ENCODE data around the gene SMIM35. TPM values are rescaled to one million over a fixed set of nuclear protein-coding genes. Genes with fewer than 3 reads are reported as not detected.

SMIM35 gene
- total and polyA plus RNA-seq, 2 donors (not counting 3 experiments of a cell fraction or from before 2014, with no cell fraction given) = not detected

DNA sequence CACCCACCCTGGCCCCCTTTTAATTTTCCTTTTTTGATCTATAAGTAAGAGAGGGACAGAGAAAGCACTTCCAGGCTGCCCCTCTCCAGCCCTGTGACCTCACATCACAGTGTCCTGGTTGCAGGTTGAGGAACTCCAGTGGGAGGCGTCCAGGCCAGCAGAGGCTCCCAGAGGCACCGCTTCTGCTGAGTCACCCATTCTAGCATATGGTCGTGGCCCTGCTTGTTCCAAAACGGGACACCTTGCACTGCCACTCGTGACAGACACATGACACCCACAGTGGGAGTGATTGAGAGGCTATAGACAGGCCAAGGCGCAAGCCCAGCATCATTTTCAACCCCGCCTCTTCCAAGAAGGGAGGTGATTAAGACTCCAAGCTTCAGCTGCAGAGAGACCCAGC lies 25.9 kb downstream of the SMIM35 start:
- intact Hi-C loops (cut with micrococcal nuclease) (loop anchor here (10.0 kb wide), 1 partner anchor 56 kb away; no protein-coding TSS in a partner anchor), dilution Hi-C loops (cut with MboI; ENCODE audit: extremely low pct_ligation_motif_present, low sequenced_read_pairs) (no loop called here)
- Histone ChIP-seq H3K9me1 (replicated peaks; ENCODE audit: control insufficient read depth, extremely low read depth, insufficient read depth, low read length) (no peaks in the 10 kb centered on the region), H3K4me1 (ENCODE audit: control insufficient read depth, extremely low read depth, insufficient read depth, low read length) (no peaks in the 10 kb centered on the region), H3K4me3 (replicated peaks in 1 of 3; ENCODE audit: insufficient read depth in 1 of 3, low read depth in 1 of 3, low read length in 3 of 3) (no peak overlapping the region), H3K9ac (replicated peaks; ENCODE audit: extremely low read depth, insufficient read depth, low read length) (no peak overlapping the region), H4K20me1 (replicated peaks; ENCODE audit: control insufficient read depth, extremely low read depth, insufficient read depth, low read length) (no peaks in the 10 kb centered on the region), H3K79me2 (ENCODE audit: control insufficient read depth, insufficient read depth, low read length) (no peaks in the 10 kb centered on the region), H3K4me2 (ENCODE audit: insufficient read depth, low read length) (no peak overlapping the region), H3K27me3 (ENCODE audit: control insufficient read depth in 2 of 2, insufficient read depth in 2 of 2, low read length in 2 of 2) (no peaks in the 10 kb centered on the region), H3K9me3 (replicated peaks; ENCODE audit: control insufficient read depth, insufficient read depth, low read length) (no peaks in the 10 kb centered on the region), H3K27ac (ENCODE audit: insufficient read depth, low read depth, low read length) (no peak overlapping the region), H2AFZ (ENCODE audit: low read depth, low read length) (no peak overlapping the region), H3K36me3 (ENCODE audit: control insufficient read depth in 2 of 2, extremely low read depth in 1 of 2, insufficient read depth in 2 of 2, low read length in 2 of 2) (no peaks in the 10 kb centered on the region)
- ChIA-PET POLR2A (no interaction called here), CTCF (interaction anchor here (2.9 kb wide), 1 partner anchor 8 kb away, joined by 16 read pairs; no protein-coding TSS in a partner anchor)
- DNase-seq (ENCODE audit: low read depth, low spot score) (no peak), FAIRE-seq (no peak)
- no peak for TF ChIP-seq MYC (IDR thresholded peaks at IDR 0.05; ENCODE audit: low read depth, low read length)
- TF ChIP-seq, protein P1, sequence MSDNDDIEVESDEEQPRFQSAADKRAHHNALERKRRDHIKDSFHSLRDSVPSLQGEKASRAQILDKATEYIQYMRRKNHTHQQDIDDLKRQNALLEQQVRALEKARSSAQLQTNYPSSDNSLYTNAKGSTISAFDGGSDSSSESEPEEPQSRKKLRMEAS (IDR thresholded peaks at IDR 0.05; ENCODE audit: insufficient read depth, insufficient read length) = no peak
- no peak for TF ChIP-seq FOS (IDR thresholded peaks at IDR 0.05; ENCODE audit: borderline replicate concordance, insufficient read depth, low read length)
- no peak for TF ChIP-seq CTCF (IDR thresholded peaks at IDR 0.05; ENCODE audit: extremely low read depth in 1 of 2, insufficient read depth in 1 of 2, low read depth in 1 of 2, low read length in 2 of 2)
- no peak for TF ChIP-seq EZH2 (IDR thresholded peaks at IDR 0.05; ENCODE audit: borderline replicate concordance, low read depth, low read length, severe bottlenecking)
- TF ChIP-seq JUN (IDR thresholded peaks at IDR 0.05; ENCODE audit: borderline replicate concordance, insufficient read depth, insufficient read length, low read depth) = no peak
- TF ChIP-seq GATA2 (IDR thresholded peaks at IDR 0.05; ENCODE audit: insufficient read depth, insufficient read length, low read depth, low read length) = no peak
- no peak for TF ChIP-seq POLR2A (IDR thresholded peaks at IDR 0.05; ENCODE audit: low read depth, low read length)
- TF ChIP-seq POLR2AphosphoS5 (IDR thresholded peaks at IDR 0.05; ENCODE audit: insufficient read depth, low read depth, low read length) = no peak
- no TSS peak for BruUV-seq (replicated peaks)

Measured in endothelial cell of umbilical vein (primary cell).